Psoas muscle (tissue), 8 donors: ENCODE results near the gene MMP7. TPM values are rescaled to one million over a fixed set of nuclear protein-coding genes. Genes with fewer than 3 reads are reported as not detected.

Experiments
- ATAC-seq, 4 donors: fragments of 200-7000 bp; cut with Tn5 transposase; one replicate each; pipeline ENCODE4 v1.9.1; 2020; ENCODE audit warnings: moderate library complexity in 3 of 4, mild to moderate bottlenecking in 2 of 4
- DNase-seq, 2 donors: peaks; one replicate each; pipeline ENCODE4 v3.0.0-alpha.2; 2020
- H3K27ac ChIP-seq: fragments of 200-600 bp; one replicate; pipeline ENCODE4 v1.8.0; 2022
- H3K27me3 ChIP-seq, 3 donors: fragments of 200-600 bp in 1 of 3; one replicate each; pipeline versions ENCODE4 v1.6.1 to v1.8.0; 2013 to 2022; ENCODE audit warnings: low read length in 2 of 3, mild to moderate bottlenecking in 2 of 3, moderate library complexity in 1 of 3; ENCODE audit not compliant: insufficient read depth in 3 of 3
- H3K36me3 ChIP-seq, 2 donors: fragments of 200-600 bp in 1 of 2; one replicate each; pipeline versions ENCODE4 v1.6.1 to v1.8.0; 2013 to 2022; ENCODE audit warnings: low read depth in 1 of 2, mild to moderate bottlenecking in 1 of 2, moderate library complexity in 1 of 2; ENCODE audit not compliant: insufficient read depth in 1 of 2
- H3K4me1 ChIP-seq: fragments of 200-600 bp; one replicate; pipeline ENCODE4 v1.8.0; 2022
- H3K4me3 ChIP-seq: fragments of 200-600 bp; one replicate; pipeline ENCODE4 v1.8.0; 2022; ENCODE audit warnings: mild to moderate bottlenecking
- H3K9me3 ChIP-seq: fragments of 200-600 bp; one replicate; pipeline ENCODE4 v1.8.0; 2022
- CTCF ChIP-seq: fragments of 200-600 bp; IDR thresholded peaks from one replicate; pipeline ENCODE4 v1.8.0; 2022; ENCODE audit warnings: antibody characterized with exemption
- WGBS, 3 donors: extraction: QIAGEN DNeasy Blood & Tissue Kit; methylation state at CpG; one replicate each; pipeline versions ENCODE4 v1.1.6 to v1.1.7; 2013; 5-methylcytosine and 5-hydroxymethylcytosine counted together
- intact Hi-C, 2 donors: fragments of 100-400 bp; cut with DNase I; formaldehyde crosslinking; loops; one replicate each; pipeline versions ENCODE4 v1.11.0 to v1.14.2; 2022
- polyA plus RNA-seq, 3 donors: library from polyadenylated mRNA; stranded (reverse); fragments of 200-250 nt; gene quantifications; one replicate each; pipeline ENCODE4 v1.2.3, GENCODE V29; 2013
- total RNA-seq, 4 donors: library from RNA; stranded (reverse); fragmentation: NEBNext Ultra II Directional in 2 of 4; extraction: Animal tissue kit (Norgen Biotek cat#: 25700) in 2 of 4; gene quantifications; one replicate each; pipeline versions ENCODE4 v1.2.1 to v1.2.4, GENCODE V29; 2021 to 2023
- donor health status: healthy with polysubstance abuse.
- donor health status: DM: no; HTN: no; CAD: no; lungs with moderate emphysema.
- donor health status: Bipolar disorder and iron deficiency.
- donor health status: healthy.
- donor health status: DM: yes; HTN: yes; CAD: no.
- donor health status: DM: no; HTN: no; CAD: no.
- donor health status: DM: no; HTN: no; CAD: no.
- donor health status: DM: yes; HTN: yes; CAD: no.

MMP7 gene
- total and polyA plus RNA-seq, 7 donors = 0.31 TPM; not detected in 6

- H3K4me3 ChIP-seq = no peak overlapping the region
- H3K36me3 ChIP-seq = no peaks in the 10 kb centered on the region
- no peak overlapping the region for H3K27ac ChIP-seq
- 88 to 92% (median 90%) methylated on average over 4 of the region's 4 CpGs for WGBS, 3 donors
- DNase-seq (no peak), ATAC-seq (no peak)
- intact Hi-C loops = no loop called here
- TF ChIP-seq CTCF = no peak
- H3K4me1 ChIP-seq = no peaks in the 10 kb centered on the region
- H3K27me3 ChIP-seq = peaks cover 0 to 3% (median 2%) of the 10 kb centered on the region in 3 donors
- H3K9me3 ChIP-seq = no peaks in the 10 kb centered on the region
These were observed 8.4 kb upstream of the MMP7 start for GRCh38 chr11:102538932-102539331.

GRCh38 chr11:102534261-102534872 lies 3.8 kb upstream of the MMP7 start:
- Histone ChIP-seq H3K27me3 (peaks cover 0 to 3% (median 2%) of the 10 kb centered on the region in 3 donors), H3K4me3 (no peak overlapping the region), H3K27ac (no peak overlapping the region), H3K4me1 (no peaks in the 10 kb centered on the region), H3K9me3 (no peaks in the 10 kb centered on the region), H3K36me3 (no peaks in the 10 kb centered on the region)
- no peak for ATAC-seq
- no peak for DNase-seq
- whole genome bisulfite sequencing, 3 donors = 64 to 71% (median 64%) methylated on average over 6 of the region's 6 CpGs
- intact Hi-C loops = no loop called here
- no peak for TF ChIP-seq CTCF

GRCh38 chr11:102528618-102529017 lies 1.9 kb downstream of the MMP7 start:
- intact Hi-C loops = no loop called here

GRCh38 chr11:102527684-102528083 lies 2.9 kb downstream of the MMP7 start:
- no peak for TF ChIP-seq CTCF
- Histone ChIP-seq H3K27me3 (no peaks in the 10 kb centered on the region), H3K4me3 (no peak overlapping the region), H3K9me3 (no peaks in the 10 kb centered on the region), H3K4me1 (no peaks in the 10 kb centered on the region), H3K27ac (no peak overlapping the region), H3K36me3 (no peaks in the 10 kb centered on the region)
- 49 to 86% (median 79%) methylated on average over 2 of the region's 2 CpGs for WGBS, 3 donors
- intact Hi-C loops = no loop called here
- ATAC-seq (no peak), DNase-seq (no peak)

More at GRCh38 chr11:102528618-102529017, 1.9 kb downstream of the MMP7 start:
- no peak for DNase-seq
- Histone ChIP-seq H3K27ac (no peak overlapping the region), H3K36me3 (no peaks in the 10 kb centered on the region), H3K4me1 (no peaks in the 10 kb centered on the region), H3K4me3 (no peak overlapping the region), H3K9me3 (no peaks in the 10 kb centered on the region), H3K27me3 (no peaks in the 10 kb centered on the region)
- no peak for ATAC-seq
- no peak for TF ChIP-seq CTCF

GRCh38 chr11:102527041-102527440 lies 3.5 kb downstream of the MMP7 start:
- WGBS, 3 donors = 79 to 85% (median 81%) methylated on average over 1 of the region's 1 CpG
- no peak overlapping the region for H3K4me3 ChIP-seq
- no peak for DNase-seq

More at GRCh38 chr11:102527041-102527440, 3.5 kb downstream of the MMP7 start:
- Histone ChIP-seq H3K27me3 (peaks cover 0 to 2% (median 0%) of the 10 kb centered on the region in 3 donors), H3K27ac (no peak overlapping the region), H3K4me1 (no peaks in the 10 kb centered on the region), H3K36me3 (no peaks in the 10 kb centered on the region), H3K9me3 (no peaks in the 10 kb centered on the region)
- no peak for TF ChIP-seq CTCF
- intact Hi-C loops = no loop called here
- ATAC-seq = no peak
